Dermis microvascular lymphatic vessel endothelial cell (primary cell): ENCODE measurements around the gene FLAD1. TPM values are rescaled to one million over a fixed set of nuclear protein-coding genes. Genes with fewer than 3 reads are reported as not detected.

Experiments used
- DNase-seq, 2 donors: peaks; one replicate each; pipeline versions ENCODE4 v3.0.0 to v3.0.0-alpha.2; 2010; ENCODE audit warnings: low read depth in 2 of 2
- total RNA-seq: library from RNA; depleted of rRNA; stranded (reverse); fragments of >200 nt; gene quantifications from 2 replicates; pipeline ENCODE4 v1.2.1, GENCODE V29; 2014

Gene FLAD1
- total RNA-seq, 1 donor from 2014 or later = 17.1 TPM

- peak in 1 of 2 donors; percentile 40 for DNase-seq
Observed at GRCh38 chr1:155002464-155003226, 19.5 kb downstream of the FLAD1 start, which contains the start of gene ZBTB7B. ZBTB7B (plus strand) TSS chr1:155002802; CDS start chr1:155014661, 11,859 bp downstream.

GRCh38 chr1:155003227-155003765, 20.2 kb downstream of the FLAD1 start:
- DNase-seq = peak in 1 of 2 donors; percentile 35

DNA sequence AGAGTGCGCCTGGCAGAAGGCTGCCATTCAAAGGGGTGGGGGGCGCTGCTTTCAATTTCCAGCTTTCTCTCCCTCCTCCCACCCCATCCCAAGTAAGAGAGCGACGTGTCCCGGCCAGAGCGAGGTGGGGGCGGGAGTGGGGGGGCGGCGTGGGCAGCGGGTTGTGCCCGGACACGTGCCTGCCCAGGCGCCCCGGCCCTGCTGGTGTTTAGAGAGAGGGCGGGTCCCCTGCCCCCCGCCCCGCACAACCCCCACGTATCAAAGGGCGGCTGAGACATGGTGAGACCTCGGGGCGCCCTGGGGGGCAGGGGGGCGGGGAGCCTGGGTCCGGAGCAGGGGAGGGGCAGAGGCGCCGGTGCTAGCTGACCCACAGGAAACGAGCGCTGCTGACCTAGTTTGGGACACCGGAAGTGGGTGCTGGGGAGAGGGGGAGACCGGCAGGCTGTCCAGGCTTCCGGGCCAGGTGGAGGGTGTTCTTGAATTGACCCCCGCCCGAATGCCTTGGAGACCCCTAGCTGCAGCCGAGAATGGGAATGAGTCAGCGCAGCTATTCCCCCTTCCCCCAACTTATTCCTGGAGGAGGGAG, 20.7 kb downstream of the FLAD1 start:
- DNase-seq = peak in 1 of 2 donors; percentile 39

GRCh38 chr1:155004352-155005075, 21.4 kb downstream of the FLAD1 start:
- DNase-seq = no peak

DNA sequence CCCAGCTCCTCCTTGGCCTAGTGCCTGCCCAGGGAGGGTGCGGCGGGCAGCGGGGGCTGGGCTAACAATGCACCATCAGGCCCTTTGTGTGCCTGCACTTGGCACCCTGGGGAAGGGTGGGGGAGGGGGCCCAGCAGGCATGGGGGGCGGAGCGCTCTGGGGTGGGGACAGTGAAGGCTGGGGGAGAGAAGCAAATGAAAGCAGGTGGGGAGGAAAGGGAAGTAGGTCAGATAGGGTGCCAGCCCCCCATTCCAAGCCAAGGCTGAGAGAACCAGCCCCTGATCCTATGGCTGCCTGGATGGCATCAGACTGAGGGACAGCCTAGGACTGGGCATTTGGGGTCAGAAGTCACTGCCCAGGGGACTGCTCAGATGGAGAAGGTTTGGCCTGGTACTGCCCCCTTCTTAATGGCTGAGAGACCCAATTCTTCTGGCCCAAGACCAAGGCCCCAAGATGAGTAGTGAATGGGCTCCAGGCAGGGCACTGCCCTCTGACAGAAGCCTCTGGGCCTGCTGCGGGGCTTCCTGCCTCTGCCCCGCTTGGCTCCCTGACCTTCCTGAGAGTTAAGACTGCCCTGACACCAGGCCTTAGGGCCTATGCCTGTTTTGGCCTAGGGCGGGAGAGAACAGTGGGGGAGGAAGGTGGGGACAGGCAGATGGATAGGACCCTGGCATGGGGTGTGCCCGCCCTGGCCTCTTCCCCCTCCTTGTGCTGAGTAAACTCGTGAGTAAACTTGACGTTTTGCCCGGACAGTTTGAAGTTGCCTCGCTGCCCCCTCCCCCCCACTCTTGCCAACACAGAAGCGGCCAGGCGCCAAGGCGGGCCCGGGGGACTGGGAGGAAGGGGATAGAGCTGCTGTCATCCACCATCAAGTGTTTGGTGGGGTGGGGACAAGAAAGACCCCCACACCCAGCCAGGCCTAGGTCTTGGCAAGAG, 22.2 kb downstream of the FLAD1 start:
- DNase-seq = no peak

DNA sequence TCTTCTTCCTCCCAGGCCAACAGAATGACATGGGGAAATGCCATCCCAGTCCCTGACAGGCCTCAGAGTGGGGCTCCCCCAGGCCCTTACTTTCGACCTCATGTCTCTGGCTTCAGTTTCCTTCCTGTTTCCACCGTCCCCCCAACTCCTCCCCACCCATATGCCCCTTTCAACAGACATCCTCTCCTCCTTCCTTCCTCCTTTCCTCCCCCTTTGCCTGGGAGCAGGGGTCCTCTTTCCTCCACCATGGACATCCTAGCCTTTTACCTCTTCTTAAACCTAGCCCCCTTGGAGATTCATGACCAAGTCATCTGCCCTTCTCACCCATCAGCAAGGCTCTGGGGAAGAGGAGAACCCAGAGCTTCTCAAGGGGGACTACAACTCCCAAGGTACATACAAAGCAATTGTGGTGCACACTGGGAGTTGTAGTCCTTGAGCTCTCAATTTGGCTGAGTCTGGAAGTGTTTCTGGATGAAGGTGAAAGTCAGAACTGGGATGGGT, 23.5 kb downstream of the FLAD1 start:
- no peak for DNase-seq

GRCh38 chr1:155007251-155007828, 24.2 kb downstream of the FLAD1 start:
- DNase-seq = no peak

DNA sequence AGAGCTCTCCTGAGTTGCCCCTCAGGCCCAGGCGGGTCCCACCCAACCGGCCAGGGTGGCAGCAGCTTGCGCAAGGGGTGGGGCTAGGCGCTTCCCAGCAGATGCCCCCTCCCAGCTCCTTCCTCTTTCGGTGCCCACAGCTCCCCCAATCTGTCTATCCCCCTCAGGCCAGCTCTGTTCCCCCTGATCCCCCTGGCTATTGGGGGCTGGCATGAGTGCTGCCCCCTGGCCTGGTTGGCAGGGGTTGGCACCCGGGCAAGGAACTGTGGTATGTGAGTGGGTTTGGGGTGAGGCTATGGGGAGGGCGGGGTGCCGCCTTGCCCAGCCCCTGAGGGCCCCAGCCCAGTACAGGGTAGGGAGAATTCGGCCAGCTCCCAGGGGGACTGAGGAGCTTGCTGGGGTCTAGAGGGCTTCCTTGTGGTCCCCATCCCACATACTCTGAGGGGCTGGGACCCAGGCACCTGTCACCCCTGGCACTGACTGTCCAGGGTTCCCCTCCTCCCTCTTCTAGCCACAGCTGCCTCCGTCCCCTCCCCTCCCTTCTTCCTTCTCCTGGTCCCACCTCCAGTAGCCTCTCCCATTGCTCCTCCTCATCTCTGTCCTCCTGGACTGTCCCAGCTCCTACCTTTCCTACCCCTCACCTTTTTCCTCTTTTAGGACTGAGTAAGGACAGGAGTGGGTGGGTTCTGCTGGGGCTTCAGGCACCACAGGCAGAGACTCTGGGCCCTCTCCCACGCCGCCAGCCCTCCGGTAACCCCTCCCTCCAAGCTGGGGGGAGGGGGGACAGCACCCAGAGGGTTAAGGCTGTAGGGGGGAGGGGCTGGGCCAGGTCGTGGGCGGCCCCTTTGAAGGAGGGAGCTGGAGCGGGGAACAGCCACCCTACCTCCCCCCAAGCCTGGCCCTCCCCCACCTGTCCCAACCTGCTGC, 25.1 kb downstream of the FLAD1 start:
- no peak for DNase-seq

- DNase-seq = no peak
Observed at GRCh38 chr1:155009221-155009711, 26.1 kb downstream of the FLAD1 start.

GRCh38 chr1:155009742-155010141, 26.6 kb downstream of the FLAD1 start:
- no peak for DNase-seq

GRCh38 chr1:155010211-155010918, 27.2 kb downstream of the FLAD1 start:
- DNase-seq = no peak

DNA sequence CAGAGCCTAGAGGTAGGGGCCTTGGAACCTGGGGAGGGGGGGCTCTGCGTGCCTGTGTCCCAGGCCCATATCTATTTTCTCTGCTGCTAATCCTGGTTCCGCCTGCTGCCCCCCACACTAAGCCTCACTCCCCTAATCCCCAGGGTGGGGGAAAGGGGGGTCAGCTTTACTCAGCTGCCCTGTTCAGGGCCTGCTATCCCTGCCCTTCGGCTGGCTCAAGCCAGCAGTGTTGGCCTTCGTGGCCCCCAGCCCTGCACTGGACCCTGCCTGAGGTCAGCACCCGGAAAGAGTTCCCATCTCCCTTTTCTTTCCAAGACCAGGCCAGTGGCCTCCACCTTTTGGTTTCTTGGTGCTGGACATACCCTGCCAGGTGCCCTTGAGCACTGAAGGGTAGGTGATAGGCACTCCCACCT, 27.9 kb downstream of the FLAD1 start:
- DNase-seq = no peak

DNA sequence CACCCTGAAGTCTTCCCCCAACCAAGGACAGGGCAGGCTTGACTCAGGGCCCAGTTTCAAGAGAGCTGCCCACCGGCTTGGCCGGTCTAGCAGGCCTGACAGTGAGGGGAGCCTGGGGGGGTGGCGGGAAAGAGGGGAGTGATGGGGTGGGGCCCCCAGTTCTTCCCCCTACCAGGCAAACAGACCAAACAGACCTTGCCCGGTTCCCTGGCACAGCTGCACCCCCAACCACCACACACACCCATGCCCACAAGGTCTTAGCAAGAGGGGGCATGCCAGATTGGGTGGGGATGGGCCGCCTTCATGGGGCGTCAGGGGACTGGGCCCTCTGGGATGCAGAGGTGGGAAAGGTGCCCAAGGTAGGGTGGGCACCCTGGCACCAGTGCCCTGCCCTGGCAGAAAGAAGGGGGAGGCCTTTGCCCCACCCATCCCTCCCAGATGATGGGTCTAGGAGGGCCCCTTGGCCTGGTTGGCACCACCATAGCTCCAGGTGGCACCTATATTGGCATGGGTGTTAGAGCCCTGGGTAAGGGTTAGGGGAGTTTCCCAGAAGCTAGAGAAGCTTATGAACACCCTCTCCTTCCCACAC, 28.4 kb downstream of the FLAD1 start:
- no peak for DNase-seq

GRCh38 chr1:155012026-155012546, 28.9 kb downstream of the FLAD1 start:
- DNase-seq = no peak

DNA sequence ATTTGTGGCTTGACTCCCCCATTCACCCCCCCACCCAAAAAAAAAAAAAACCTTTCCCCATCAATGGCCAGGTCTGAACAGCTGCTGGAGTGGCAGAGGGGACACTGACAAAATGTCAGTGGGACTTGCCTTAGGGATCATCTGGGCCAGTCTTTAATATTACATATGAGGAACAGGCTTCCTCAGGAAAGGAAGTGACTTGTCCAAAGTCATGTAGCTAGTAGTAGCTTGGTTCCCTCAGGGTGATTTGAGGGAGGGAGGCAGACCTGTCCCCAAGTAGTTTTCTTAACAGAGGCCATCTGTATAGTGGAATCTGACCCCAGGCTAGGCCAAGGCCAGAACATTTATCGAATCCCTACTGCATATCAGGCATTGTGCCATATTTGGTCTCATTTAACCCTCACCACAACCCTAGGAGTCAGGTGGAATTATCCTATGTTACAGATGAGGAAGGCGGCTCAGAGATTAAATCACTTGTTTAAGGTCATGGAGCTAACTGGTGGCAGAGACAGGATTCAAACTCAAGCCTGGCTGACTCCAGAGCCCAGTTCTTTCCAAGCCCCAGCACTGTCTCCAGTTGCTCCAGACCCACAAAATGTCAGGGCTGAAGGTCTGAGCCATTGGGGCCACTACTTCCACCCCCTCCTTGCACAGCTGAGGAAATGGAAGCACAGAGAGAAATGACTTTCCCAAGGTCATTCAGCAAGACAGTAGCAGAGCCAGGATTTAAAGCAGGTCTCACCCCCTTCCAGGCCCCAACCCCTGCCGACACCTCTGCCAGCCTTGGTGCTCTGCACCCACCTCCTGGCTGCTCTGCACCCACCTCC, 29.8 kb downstream of the FLAD1 start:
- DNase-seq = no peak

GRCh38 chr1:155013632-155014031, 30.5 kb downstream of the FLAD1 start:
- DNase-seq = no peak
